ENCODE results near the gene PILRB. TPM values are rescaled to one million over a fixed set of nuclear protein-coding genes. Genes with fewer than 3 reads are reported as not detected.

Gene PILRB
- total RNA-seq, 1 experiment from 2014 or later = 50.1 TPM

DNA sequence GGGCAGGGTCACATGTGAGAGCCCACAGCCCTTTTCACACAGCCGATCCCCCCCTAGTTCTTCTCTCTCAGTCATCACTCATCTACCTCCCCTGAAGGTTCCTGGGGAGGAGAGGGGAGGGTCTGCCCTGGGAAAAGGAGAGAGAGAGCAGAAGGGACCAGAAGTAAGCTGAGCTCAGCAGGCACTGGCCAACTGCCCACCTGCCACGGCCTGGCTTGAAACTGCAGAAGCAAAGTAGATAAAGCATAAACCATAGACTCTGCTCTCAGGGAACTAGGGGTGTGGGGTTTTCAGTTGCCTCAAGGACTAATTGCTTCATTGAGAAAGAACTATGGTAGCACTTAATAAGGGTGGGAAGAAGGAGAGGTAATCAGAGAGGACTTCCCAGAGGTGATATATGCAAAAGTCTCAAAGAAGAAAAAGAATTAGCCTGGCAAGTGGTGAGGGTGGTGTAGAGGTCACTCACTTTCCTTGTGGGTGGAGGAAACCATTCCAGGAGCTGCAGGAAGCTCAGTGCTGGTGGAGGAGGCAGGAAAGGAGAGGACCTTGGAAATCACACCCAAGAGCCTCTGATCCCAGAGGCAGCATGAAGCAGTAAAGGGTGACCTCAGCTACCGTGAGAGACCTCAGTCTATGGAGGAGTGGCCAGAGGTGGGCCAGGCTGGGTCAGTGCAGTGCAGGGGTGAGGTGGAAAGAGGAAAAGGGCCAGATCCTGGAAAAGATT, 32.5 kb downstream of the PILRB start:
- Mint-ChIP-seq H3K36me3 (ENCODE audit: insufficient read depth in 1 of 3, low read depth in 3 of 3) (no peaks in the 10 kb centered on the region), H3K27ac (peak overlapping the region in 1 of 3 experiments; percentile 68; a peak in 1 of 7 replicates), H3K27me3 (ENCODE audit: low read depth) (peaks cover 24% of the 10 kb centered on the region), H3K4me3 (no peak overlapping the region; a peak in 1 of 5 replicates), H3K9me3 (no peaks in the 10 kb centered on the region), H3K4me1 (peaks cover 9 to 22% of the 10 kb centered on the region in 2 experiments)
- no peak overlapping the region for H3K18ac ChIP-seq (ENCODE audit: insufficient read length, low read depth, low read length)
- no peak overlapping the region for H4K5ac ChIP-seq (ENCODE audit: insufficient read length, low read depth, low read length)
- H3K9me3 ChIP-seq (ENCODE audit: control insufficient read depth, low read depth, low read length) = no peaks in the 10 kb centered on the region
- no peak overlapping the region for H4K91ac ChIP-seq (ENCODE audit: insufficient read length, low read depth, low read length)
- H3K14ac ChIP-seq (ENCODE audit: insufficient read depth, low read length) = no peak overlapping the region
- H3K56ac ChIP-seq (ENCODE audit: insufficient read length, low read depth, low read length) = no peak overlapping the region
- no peaks in the 10 kb centered on the region for H3K27me3 ChIP-seq (ENCODE audit: insufficient read depth, low read length)
- DNase-seq = no peak
- H3K9ac ChIP-seq (ENCODE audit: extremely low read depth, insufficient read length, low read length) = no peak overlapping the region
- no peak overlapping the region for H2AFZ ChIP-seq (ENCODE audit: low read length)
- no peak overlapping the region for H3K23ac ChIP-seq (ENCODE audit: insufficient read length, low read depth, low read length)
- H3K79me1 ChIP-seq (ENCODE audit: insufficient read depth, low read depth, low read length, poor library complexity, severe bottlenecking) = no peaks in the 10 kb centered on the region
- no peaks in the 10 kb centered on the region for H3K23me2 ChIP-seq (ENCODE audit: insufficient read length, low read depth, low read length, poor library complexity, severe bottlenecking)
- H2BK20ac ChIP-seq (ENCODE audit: low read depth, low read length, poor library complexity, severe bottlenecking) = no peak overlapping the region
- H2BK12ac ChIP-seq (ENCODE audit: insufficient read length, low read depth, low read length) = no peak overlapping the region
- no peak overlapping the region for H3T11ph ChIP-seq (ENCODE audit: low read length)
- H3K4ac ChIP-seq (ENCODE audit: low read depth, low read length) = no peak overlapping the region
- no CpG with 5 or more reads among the region's 3 CpGs for WGBS (ENCODE audit: extremely low coverage, insufficient read length, low lambda C conversion rate)
- H2AK5ac ChIP-seq (ENCODE audit: insufficient read length, low read length) = no peak overlapping the region
- H2BK5ac ChIP-seq (ENCODE audit: insufficient read length, low read length) = no peak overlapping the region
- TF ChIP-seq, protein P1, sequence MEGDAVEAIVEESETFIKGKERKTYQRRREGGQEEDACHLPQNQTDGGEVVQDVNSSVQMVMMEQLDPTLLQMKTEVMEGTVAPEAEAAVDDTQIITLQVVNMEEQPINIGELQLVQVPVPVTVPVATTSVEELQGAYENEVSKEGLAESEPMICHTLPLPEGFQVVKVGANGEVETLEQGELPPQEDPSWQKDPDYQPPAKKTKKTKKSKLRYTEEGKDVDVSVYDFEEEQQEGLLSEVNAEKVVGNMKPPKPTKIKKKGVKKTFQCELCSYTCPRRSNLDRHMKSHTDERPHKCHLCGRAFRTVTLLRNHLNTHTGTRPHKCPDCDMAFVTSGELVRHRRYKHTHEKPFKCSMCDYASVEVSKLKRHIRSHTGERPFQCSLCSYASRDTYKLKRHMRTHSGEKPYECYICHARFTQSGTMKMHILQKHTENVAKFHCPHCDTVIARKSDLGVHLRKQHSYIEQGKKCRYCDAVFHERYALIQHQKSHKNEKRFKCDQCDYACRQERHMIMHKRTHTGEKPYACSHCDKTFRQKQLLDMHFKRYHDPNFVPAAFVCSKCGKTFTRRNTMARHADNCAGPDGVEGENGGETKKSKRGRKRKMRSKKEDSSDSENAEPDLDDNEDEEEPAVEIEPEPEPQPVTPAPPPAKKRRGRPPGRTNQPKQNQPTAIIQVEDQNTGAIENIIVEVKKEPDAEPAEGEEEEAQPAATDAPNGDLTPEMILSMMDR (conservative IDR thresholded peaks at IDR 0.05) = no peak
- H3K27ac ChIP-seq (ENCODE audit: insufficient read length, low read depth, low read length) = no peak overlapping the region
- no peak overlapping the region for H3K4me2 ChIP-seq (ENCODE audit: insufficient read depth, insufficient read length, low read length)
- H3K79me2 ChIP-seq (ENCODE audit: insufficient read depth, low read length) = no peaks in the 10 kb centered on the region
- H2BK120ac ChIP-seq (ENCODE audit: low read depth, low read length, poor library complexity, severe bottlenecking) = no peak overlapping the region
- H3K4me1 ChIP-seq (ENCODE audit: insufficient read depth, low read length) = no peaks in the 10 kb centered on the region
- no peak overlapping the region for H2BK15ac ChIP-seq (ENCODE audit: low read depth, low read length)
- H4K8ac ChIP-seq (replicated peaks; ENCODE audit: insufficient read length, low read depth, low read length) = no peak overlapping the region
- H4K20me1 ChIP-seq (ENCODE audit: control insufficient read depth, insufficient read depth, insufficient read length) = no peaks in the 10 kb centered on the region

All from H9 (cell line).